H1 (cell line): ENCODE measurements around the gene CHRNA3. TPM values are rescaled to one million over a fixed set of nuclear protein-coding genes. Genes with fewer than 3 reads are reported as not detected.
"Not testable (repeated sequence)": the region's sequence is repeated elsewhere in the genome, so short reads cannot be mapped to it uniquely, and the experiment has no call there.

Source experiments
- CTCF ChIA-PET: fragments of 300-600 bp; sonication (Branson Sonifier 250); formaldehyde crosslinking; loops from one replicate; lab custom pipeline; 2021; ENCODE audit not compliant: partially characterized antibody; lab: Charles Lee
- POLR2A ChIA-PET: fragments of 300-600 bp; sonication (Branson Sonifier 250); formaldehyde crosslinking; loops from one replicate; lab custom pipeline; 2021; ENCODE audit warnings: inconsistent platforms; ENCODE audit not compliant: partially characterized antibody; lab: Charles Lee
- DNase-seq, 2 experiments: peaks; one replicate each; pipeline versions ENCODE4 v3.0.0 to v3.0.0-alpha.2; 2010 to 2022; ENCODE audit warnings: low spot score in 2 of 2, low read depth in 1 of 2, mixed read lengths in 1 of 2
- FAIRE-seq: peaks from 2 replicates; lab custom pipeline; 2011; peaks lifted over from hg19 to GRCh38; lab: Jason Lieb, UNC
- H2AFZ ChIP-seq: 2 replicates; pipeline ENCODE4 v1.8.1; 2012; ENCODE audit warnings: low read length, inconsistent platforms
- H2AK5ac ChIP-seq: 2 replicates; pipeline ENCODE4 v1.6.1; 2013; ENCODE audit warnings: low read depth, low read length
- H2BK120ac ChIP-seq: replicated peaks from 2 replicates; pipeline ENCODE3; 2013; ENCODE audit warnings: low read depth, low read length, inconsistent platforms
- H2BK12ac ChIP-seq: 2 replicates; pipeline ENCODE4 v1.6.1; 2013; ENCODE audit warnings: low read depth, low read length
- H2BK15ac ChIP-seq: 2 replicates; pipeline ENCODE4 v1.6.1; 2013; ENCODE audit warnings: low read length
- H2BK20ac ChIP-seq: 2 replicates; pipeline ENCODE4 v1.6.1; 2013; ENCODE audit warnings: low read length
- H2BK5ac ChIP-seq: 2 replicates; pipeline ENCODE4 v1.6.1; 2013; ENCODE audit warnings: low read depth, low read length
- H3K14ac ChIP-seq: 2 replicates; pipeline ENCODE4 v1.6.1; 2013; ENCODE audit warnings: inconsistent platforms; ENCODE audit not compliant: insufficient read length
- H3K18ac ChIP-seq: 2 replicates; pipeline ENCODE4 v1.6.1; 2013; ENCODE audit warnings: low read length; ENCODE audit errors: extremely low read depth
- H3K23ac ChIP-seq: 2 replicates; pipeline ENCODE4 v1.6.1; 2013; ENCODE audit warnings: inconsistent platforms; ENCODE audit not compliant: insufficient read length
- H3K23me2 ChIP-seq: 2 replicates; pipeline ENCODE4 v1.6.1; 2013; ENCODE audit warnings: low read depth, low read length
- H3K27ac ChIP-seq: 2 replicates; pipeline ENCODE4 v1.6.1; 2011; ENCODE audit warnings: low read depth, low read length, inconsistent platforms
- H3K27me3 ChIP-seq, 4 experiments: replicated peaks in 1 of 4; 1 replicate in 1 of 4; 2 replicates in 3 of 4; pipeline versions ENCODE4 v1.6.1 to v1.8.1; 2011 to 2013; ENCODE audit warnings: low read length in 3 of 4, mild to moderate bottlenecking in 3 of 4, inconsistent platforms in 2 of 4, mixed read lengths in 2 of 4, moderate library complexity in 1 of 4; ENCODE audit not compliant: control insufficient read depth in 3 of 4, insufficient read depth in 3 of 4; ENCODE audit errors: extremely low read depth in 1 of 4
- H3K36me3 ChIP-seq, 4 experiments: 2 replicates each; pipeline versions ENCODE4 v1.6.1 to v1.8.1; 2011 to 2013; ENCODE audit warnings: mild to moderate bottlenecking in 4 of 4, low read length in 3 of 4, moderate library complexity in 2 of 4, control low read depth in 1 of 4, inconsistent platforms in 1 of 4; ENCODE audit not compliant: insufficient read depth in 4 of 4, control insufficient read depth in 2 of 4
- H3K4ac ChIP-seq: replicated peaks from 2 replicates; pipeline ENCODE3; 2013; ENCODE audit warnings: low read length, low read depth, mixed read lengths, inconsistent platforms; ENCODE audit not compliant: insufficient read length
- H3K4me1 ChIP-seq, 4 experiments: replicated peaks in 1 of 4; 1 replicate in 1 of 4; 2 replicates in 3 of 4; pipeline versions ENCODE4 v1.6.1 to v1.8.1; 2011 to 2013; ENCODE audit warnings: low read length in 3 of 4, inconsistent platforms in 2 of 4, mixed read lengths in 1 of 4; ENCODE audit not compliant: insufficient read depth in 4 of 4, control insufficient read depth in 3 of 4
- H3K4me2 ChIP-seq, 2 experiments: 2 replicates each; pipeline versions ENCODE4 v1.6.1 to v1.8.1; 2011 to 2013; ENCODE audit warnings: low read depth in 2 of 2, low read length in 2 of 2, control low read depth in 1 of 2, inconsistent platforms in 1 of 2, mild to moderate bottlenecking in 1 of 2; ENCODE audit not compliant: insufficient read depth in 1 of 2
- H3K4me3 ChIP-seq, 4 experiments: fragments of 200-600, 300-600 bp in 1 of 4; sonication (generic), shearing (Covaris generic), sonication (Bioruptor Twin) in 1 of 4; 2 replicates each; pipeline versions ENCODE4 v1.5.1 to v1.8.1; 2011 to 2016; ENCODE audit warnings: low read length in 4 of 4, low read depth in 3 of 4, control low read depth in 2 of 4, inconsistent platforms in 2 of 4, mild to moderate bottlenecking in 2 of 4, mixed read lengths in 1 of 4, moderate library complexity in 1 of 4; ENCODE audit not compliant: insufficient read depth in 2 of 4; ENCODE audit errors: extremely low read depth in 1 of 4
- H3K56ac ChIP-seq: replicated peaks from 2 replicates; pipeline ENCODE3; 2013; ENCODE audit warnings: low read depth, mild to moderate bottlenecking, mixed read lengths, low read length, inconsistent platforms; ENCODE audit not compliant: insufficient read length
- H3K79me1 ChIP-seq: 2 replicates; pipeline ENCODE4 v1.6.1; 2013; ENCODE audit warnings: low read depth, low read length, control low read depth
- H3K79me2 ChIP-seq, 2 experiments: 2 replicates each; pipeline versions ENCODE4 v1.6.1 to v1.8.1; 2012 to 2013; ENCODE audit warnings: low read length in 2 of 2, mild to moderate bottlenecking in 2 of 2, inconsistent platforms in 1 of 2; ENCODE audit not compliant: insufficient read depth in 2 of 2, control insufficient read depth in 1 of 2
- H3K9ac ChIP-seq, 4 experiments: replicated peaks in 1 of 4; 1 replicate in 1 of 4; 2 replicates in 3 of 4; pipeline versions ENCODE4 v1.6.1 to v1.8.1; 2011 to 2013; ENCODE audit warnings: low read depth in 3 of 4, low read length in 3 of 4, control low read depth in 2 of 4, mild to moderate bottlenecking in 2 of 4, moderate library complexity in 2 of 4, inconsistent platforms in 1 of 4; ENCODE audit errors: extremely low read depth in 1 of 4
- H3K9me3 ChIP-seq, 2 experiments: 2 replicates each; pipeline versions ENCODE4 v1.6.1 to v1.8.1; 2012 to 2013; ENCODE audit warnings: mild to moderate bottlenecking in 2 of 2, moderate library complexity in 2 of 2, control low read depth in 1 of 2, inconsistent platforms in 1 of 2, low read depth in 1 of 2, low read length in 1 of 2, mixed read lengths in 1 of 2; ENCODE audit not compliant: insufficient read depth in 2 of 2
- H4K20me1 ChIP-seq, 2 experiments: replicated peaks in 1 of 2; 2 replicates each; pipeline versions ENCODE3 to v1.8.1; 2011 to 2013; ENCODE audit warnings: inconsistent platforms in 2 of 2, low read length in 2 of 2, mild to moderate bottlenecking in 1 of 2; ENCODE audit not compliant: insufficient read depth in 2 of 2, control insufficient read depth in 1 of 2
- H4K5ac ChIP-seq: 2 replicates; pipeline ENCODE4 v1.6.1; 2013; ENCODE audit warnings: low read length, low read depth, mixed read lengths, inconsistent platforms; ENCODE audit not compliant: insufficient read length
- H4K8ac ChIP-seq: 2 replicates; pipeline ENCODE4 v1.8.0; 2013; ENCODE audit warnings: mild to moderate bottlenecking, moderate library complexity, low read length, inconsistent platforms; ENCODE audit not compliant: insufficient read depth; ENCODE audit errors: extremely low read depth
- H4K91ac ChIP-seq: replicated peaks from 2 replicates; pipeline ENCODE3; 2013; ENCODE audit warnings: low read length, mixed read lengths, inconsistent platforms; ENCODE audit not compliant: insufficient read length
- TEAD4 ChIP-seq: IDR thresholded peaks from 2 replicates; pipeline ENCODE4 v1.6.1; 2012; ENCODE audit warnings: low read depth, low read length, inconsistent platforms, mixed read lengths
- WGBS, 2 experiments: shearing (Covaris generic) in 1 of 2; methylation state at CpG; one replicate each; pipeline versions ENCODE4 v1.1.6 to v1.1.7; 2013 to 2015; ENCODE audit warnings: low lambda C conversion rate in 2 of 2, mixed read lengths in 2 of 2, inconsistent platforms in 1 of 2, low coverage in 1 of 2, missing lambda C conversion rate in 1 of 2; ENCODE audit not compliant: insufficient replicate concordance in 2 of 2, insufficient coverage in 1 of 2, insufficient read length in 1 of 2; ENCODE audit errors: extremely low coverage in 1 of 2, missing lambda C conversion rate in 1 of 2; 5-methylcytosine and 5-hydroxymethylcytosine counted together
- polyA plus RNA-seq, 7 experiments: library from polyadenylated mRNA; depleted of rRNA in 3 of 7; stranded (reverse) in 5 of 7; unstranded in 2 of 7; fragments of >200 nt in 5 of 7; fragments of 200-250 nt in 2 of 7; gene quantifications; 1 replicate in 5 of 7; 2 replicates in 1 of 7; 4 replicates in 1 of 7; pipeline versions ENCODE4 v1.2.1 to v1.2.3, GENCODE V29; 2011 to 2013; ENCODE audit warnings: missing spikeins in 2 of 7, mixed read lengths in 2 of 7
- total RNA-seq: library from RNA; stranded (reverse); fragmentation: NEBNext Ultra II Directional; extraction: Animal tissue kit (Norgen Biotek cat#: 25700); gene quantifications from 2 replicates; pipeline ENCODE4 v1.2.1, GENCODE V29; 2021

CHRNA3 gene
- total and polyA plus RNA-seq, 2 of the 8 experiments (the other 6 are each of a cell fraction or from before 2014, with no cell fraction given), result 2.1 to 4.7 TPM

DNA sequence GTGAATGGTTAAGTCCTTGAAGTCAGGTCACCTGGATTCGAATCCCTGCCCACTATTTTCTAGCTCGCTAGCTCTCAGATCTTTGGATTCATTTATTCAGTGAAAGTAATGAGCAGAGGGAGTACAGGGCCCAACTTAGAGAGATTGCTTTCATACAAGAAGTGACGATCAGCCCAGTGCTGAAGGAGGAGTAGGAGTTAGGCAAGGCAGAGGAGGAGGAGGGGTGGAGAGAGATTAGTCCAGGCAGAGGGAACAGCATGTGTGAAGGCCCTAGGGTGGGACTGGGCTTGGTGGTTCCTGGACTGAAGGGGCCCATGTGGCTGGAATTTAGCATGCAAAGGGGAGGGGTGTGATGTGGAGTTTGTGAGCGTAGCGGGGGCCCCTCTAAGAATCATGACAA is 59.3 kb downstream of the CHRNA3 start:
- Histone ChIP-seq H2AK5ac (no peak overlapping the region), H3K56ac (no peak overlapping the region), H3K36me3 (no peaks in the 10 kb centered on the region), H3K4me2 (no peak overlapping the region), H3K4me3 (no peak overlapping the region), H3K9ac (no peak overlapping the region), H4K8ac (no peak overlapping the region), H3K14ac (no peak overlapping the region), H3K23me2 (peaks cover 7% of the 10 kb centered on the region; the same call in 1 of the 2 replicates), H3K79me1 (no peaks in the 10 kb centered on the region), H2BK5ac (no peak overlapping the region), H2AFZ (no peak overlapping the region), H4K5ac (no peak overlapping the region), H2BK120ac (no peak overlapping the region), H3K79me2 (peaks cover 0 to 3% of the 10 kb centered on the region in 2 experiments; a peak in 1 of 4 replicates), H4K20me1 (no peaks in the 10 kb centered on the region), H4K91ac (no peak overlapping the region), H2BK20ac (no peak overlapping the region)
- 81% methylated on average over 5 of the region's 5 CpGs; no CpG with 5 or more reads in 1 of the 2 experiments for WGBS, 2 experiments
- FAIRE-seq, result no peak
- CTCF ChIA-PET, result no interaction called here
- TF ChIP-seq TEAD4, result no peak
- TF ChIP-seq, all 59 proteins: peak for 0
- H3K4ac ChIP-seq, result no peak overlapping the region
- no peaks in the 10 kb centered on the region for H3K27me3 ChIP-seq
- H3K18ac ChIP-seq, result no peak overlapping the region
- no peak overlapping the region for H3K23ac ChIP-seq
- DNase-seq, result no peak
- no peak overlapping the region for H2BK12ac ChIP-seq
- H3K27ac ChIP-seq, result no peak overlapping the region
- POLR2A ChIA-PET, result no interaction called here
- peaks cover 3 to 7% (median 4%) of the 10 kb centered on the region in 4 experiments; a peak in 6 of 7 replicates for H3K4me1 ChIP-seq
- H3K9me3 ChIP-seq, result no peaks in the 10 kb centered on the region
- H2BK15ac ChIP-seq, result no peak overlapping the region

DNA sequence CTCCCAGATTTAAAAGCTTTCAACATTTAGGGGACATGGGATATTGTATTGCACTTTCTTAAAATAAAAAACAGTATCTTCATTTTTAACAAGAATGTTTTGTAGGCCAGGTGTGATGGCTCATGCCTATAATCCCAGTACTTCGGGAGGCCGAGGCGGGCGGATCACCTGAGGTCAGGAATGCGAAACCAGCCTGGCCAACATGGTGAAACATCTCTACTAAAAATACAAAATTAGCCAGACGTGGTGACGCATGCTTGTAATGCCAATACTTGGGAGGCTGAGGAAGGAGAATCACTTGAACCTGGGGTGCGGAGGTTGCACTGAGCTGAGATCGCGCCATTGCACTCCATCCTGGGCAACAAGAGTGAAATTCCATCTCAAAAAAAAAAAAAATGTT is 60.6 kb downstream of the CHRNA3 start:
- H2BK20ac ChIP-seq, H3K23ac ChIP-seq, H3K27me3 ChIP-seq, H3K56ac ChIP-seq, H3K9me3 ChIP-seq, H2AK5ac ChIP-seq, H4K5ac ChIP-seq, H3K9ac ChIP-seq, H2AFZ ChIP-seq, H4K20me1 ChIP-seq, H4K91ac ChIP-seq, H3K23me2 ChIP-seq, CTCF ChIA-PET, H3K4ac ChIP-seq, H3K79me1 ChIP-seq, H2BK12ac ChIP-seq, H3K4me3 ChIP-seq, H3K79me2 ChIP-seq, H4K8ac ChIP-seq, H2BK120ac ChIP-seq, FAIRE-seq, H2BK5ac ChIP-seq, H3K27ac ChIP-seq, H3K18ac ChIP-seq, H2BK15ac ChIP-seq, H3K36me3 ChIP-seq, H3K14ac ChIP-seq, DNase-seq, H3K4me1 ChIP-seq, POLR2A ChIA-PET, H3K4me2 ChIP-seq: not testable (repeated sequence)
- 95% methylated on average over 10 of the region's 10 CpGs; no CpG with 5 or more reads in 1 of the 2 experiments for WGBS, 2 experiments
